Measurements from ENCODE around the gene CLEC17A. TPM values are rescaled to one million over a fixed set of nuclear protein-coding genes. Genes with fewer than 3 reads are reported as not detected.
"Not testable (repeated sequence)": the region's sequence is repeated elsewhere in the genome, so short reads cannot be mapped to it uniquely, and the experiment has no call there.

The CLEC17A gene
- polyA plus RNA-seq, 1 donor from 2014 or later = not detected

DNA sequence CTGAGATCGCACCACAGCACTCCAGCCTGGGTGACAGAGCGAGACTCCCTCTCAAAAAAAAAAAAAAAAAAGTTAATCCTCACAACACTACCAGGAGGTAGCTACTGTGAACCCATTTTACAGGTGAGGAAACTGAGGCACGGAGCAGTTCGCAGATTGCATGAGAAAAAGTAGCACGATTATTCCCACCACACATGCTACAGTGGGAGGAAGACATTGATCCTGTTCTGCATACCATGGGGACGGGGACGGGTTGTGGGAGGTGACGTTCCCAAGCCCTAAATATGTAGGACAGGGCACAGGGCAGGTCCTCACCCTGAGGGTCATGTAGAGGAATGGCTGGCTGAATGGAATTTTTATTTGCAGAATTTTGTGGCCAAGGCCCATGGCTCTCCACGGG, 23.7 kb downstream of the CLEC17A start:
- no peaks in the 10 kb centered on the region for H3K36me3 ChIP-seq (ENCODE audit: insufficient read depth, low read length)
- no peak overlapping the region for H3K4me2 ChIP-seq (ENCODE audit: low read length)
- H3K9me2 ChIP-seq (ENCODE audit: insufficient read depth, low read length) = no peaks in the 10 kb centered on the region
- no peaks in the 10 kb centered on the region for H3F3A ChIP-seq (ENCODE audit: insufficient read depth, low read length, poor library complexity, severe bottlenecking)
- H4K20me1 ChIP-seq (ENCODE audit: insufficient read depth) = no peaks in the 10 kb centered on the region
- H2AFZ ChIP-seq (ENCODE audit: low read depth, low read length) = no peak overlapping the region
- no peaks in the 10 kb centered on the region for H3K9me3 ChIP-seq (ENCODE audit: low read length)
- H3K79me2 ChIP-seq (replicated peaks; ENCODE audit: insufficient read depth, low read length) = no peaks in the 10 kb centered on the region
- H3K27me3 ChIP-seq (ENCODE audit: insufficient read depth, low read depth, low read length) = no peaks in the 10 kb centered on the region
- TF ChIP-seq POLR2AphosphoS5 (IDR thresholded peaks at IDR 0.05) = no peak
- no peak for TF ChIP-seq SMC3 (conservative IDR thresholded peaks at IDR 0.05; ENCODE audit: poor library complexity)
- TF ChIP-seq RAD21 (conservative IDR thresholded peaks at IDR 0.05) = no peak
- TF ChIP-seq TAF1 (IDR thresholded peaks at IDR 0.05; ENCODE audit: low read depth) = no peak
- no peak for TF ChIP-seq EZH2 (IDR thresholded peaks at IDR 0.05; ENCODE audit: borderline replicate concordance, insufficient read depth, low read length, poor library complexity, severe bottlenecking)
- no peak for TF ChIP-seq EP300 (conservative IDR thresholded peaks at IDR 0.05; ENCODE audit: poor library complexity, severe bottlenecking)
- TF ChIP-seq, protein P1, sequence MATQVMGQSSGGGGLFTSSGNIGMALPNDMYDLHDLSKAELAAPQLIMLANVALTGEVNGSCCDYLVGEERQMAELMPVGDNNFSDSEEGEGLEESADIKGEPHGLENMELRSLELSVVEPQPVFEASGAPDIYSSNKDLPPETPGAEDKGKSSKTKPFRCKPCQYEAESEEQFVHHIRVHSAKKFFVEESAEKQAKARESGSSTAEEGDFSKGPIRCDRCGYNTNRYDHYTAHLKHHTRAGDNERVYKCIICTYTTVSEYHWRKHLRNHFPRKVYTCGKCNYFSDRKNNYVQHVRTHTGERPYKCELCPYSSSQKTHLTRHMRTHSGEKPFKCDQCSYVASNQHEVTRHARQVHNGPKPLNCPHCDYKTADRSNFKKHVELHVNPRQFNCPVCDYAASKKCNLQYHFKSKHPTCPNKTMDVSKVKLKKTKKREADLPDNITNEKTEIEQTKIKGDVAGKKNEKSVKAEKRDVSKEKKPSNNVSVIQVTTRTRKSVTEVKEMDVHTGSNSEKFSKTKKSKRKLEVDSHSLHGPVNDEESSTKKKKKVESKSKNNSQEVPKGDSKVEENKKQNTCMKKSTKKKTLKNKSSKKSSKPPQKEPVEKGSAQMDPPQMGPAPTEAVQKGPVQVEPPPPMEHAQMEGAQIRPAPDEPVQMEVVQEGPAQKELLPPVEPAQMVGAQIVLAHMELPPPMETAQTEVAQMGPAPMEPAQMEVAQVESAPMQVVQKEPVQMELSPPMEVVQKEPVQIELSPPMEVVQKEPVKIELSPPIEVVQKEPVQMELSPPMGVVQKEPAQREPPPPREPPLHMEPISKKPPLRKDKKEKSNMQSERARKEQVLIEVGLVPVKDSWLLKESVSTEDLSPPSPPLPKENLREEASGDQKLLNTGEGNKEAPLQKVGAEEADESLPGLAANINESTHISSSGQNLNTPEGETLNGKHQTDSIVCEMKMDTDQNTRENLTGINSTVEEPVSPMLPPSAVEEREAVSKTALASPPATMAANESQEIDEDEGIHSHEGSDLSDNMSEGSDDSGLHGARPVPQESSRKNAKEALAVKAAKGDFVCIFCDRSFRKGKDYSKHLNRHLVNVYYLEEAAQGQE (IDR thresholded peaks at IDR 0.05; ENCODE audit: borderline replicate concordance) = no peak
- TF ChIP-seq, protein P2, sequence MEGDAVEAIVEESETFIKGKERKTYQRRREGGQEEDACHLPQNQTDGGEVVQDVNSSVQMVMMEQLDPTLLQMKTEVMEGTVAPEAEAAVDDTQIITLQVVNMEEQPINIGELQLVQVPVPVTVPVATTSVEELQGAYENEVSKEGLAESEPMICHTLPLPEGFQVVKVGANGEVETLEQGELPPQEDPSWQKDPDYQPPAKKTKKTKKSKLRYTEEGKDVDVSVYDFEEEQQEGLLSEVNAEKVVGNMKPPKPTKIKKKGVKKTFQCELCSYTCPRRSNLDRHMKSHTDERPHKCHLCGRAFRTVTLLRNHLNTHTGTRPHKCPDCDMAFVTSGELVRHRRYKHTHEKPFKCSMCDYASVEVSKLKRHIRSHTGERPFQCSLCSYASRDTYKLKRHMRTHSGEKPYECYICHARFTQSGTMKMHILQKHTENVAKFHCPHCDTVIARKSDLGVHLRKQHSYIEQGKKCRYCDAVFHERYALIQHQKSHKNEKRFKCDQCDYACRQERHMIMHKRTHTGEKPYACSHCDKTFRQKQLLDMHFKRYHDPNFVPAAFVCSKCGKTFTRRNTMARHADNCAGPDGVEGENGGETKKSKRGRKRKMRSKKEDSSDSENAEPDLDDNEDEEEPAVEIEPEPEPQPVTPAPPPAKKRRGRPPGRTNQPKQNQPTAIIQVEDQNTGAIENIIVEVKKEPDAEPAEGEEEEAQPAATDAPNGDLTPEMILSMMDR (IDR thresholded peaks at IDR 0.05; ENCODE audit: poor library complexity, severe bottlenecking) = no peak
- TF ChIP-seq MXI1 (conservative IDR thresholded peaks at IDR 0.05; ENCODE audit: poor library complexity, severe bottlenecking) = no peak
- H3K9ac ChIP-seq (ENCODE audit: low read length) = no peak overlapping the region
- H3K27ac ChIP-seq (ENCODE audit: low read length) = no peak overlapping the region
- no peak overlapping the region for H3K4me3 ChIP-seq (ENCODE audit: low read length)

GRCh38 chr19:14611051-14611450, 28.2 kb downstream of the CLEC17A start:
- no peaks in the 10 kb centered on the region for H3F3A ChIP-seq (ENCODE audit: insufficient read depth, low read length, poor library complexity, severe bottlenecking)
- no peak overlapping the region for H3K4me2 ChIP-seq (ENCODE audit: low read length)
- no peaks in the 10 kb centered on the region for H3K27me3 ChIP-seq (ENCODE audit: insufficient read depth, low read depth, low read length)
- H3K9me2 ChIP-seq (ENCODE audit: insufficient read depth, low read length) = no peaks in the 10 kb centered on the region
- no peaks in the 10 kb centered on the region for H3K9me3 ChIP-seq (ENCODE audit: low read length)
- TF ChIP-seq EP300 (conservative IDR thresholded peaks at IDR 0.05; ENCODE audit: poor library complexity, severe bottlenecking) = no peak
- TF ChIP-seq EZH2 (IDR thresholded peaks at IDR 0.05; ENCODE audit: borderline replicate concordance, insufficient read depth, low read length, poor library complexity, severe bottlenecking) = no peak
- TF ChIP-seq POLR2AphosphoS5 (IDR thresholded peaks at IDR 0.05) = no peak
- TF ChIP-seq, protein P1 (IDR thresholded peaks at IDR 0.05; ENCODE audit: borderline replicate concordance) = no peak
- no peak for TF ChIP-seq MXI1 (conservative IDR thresholded peaks at IDR 0.05; ENCODE audit: poor library complexity, severe bottlenecking)
- TF ChIP-seq, protein P2 (IDR thresholded peaks at IDR 0.05; ENCODE audit: poor library complexity, severe bottlenecking) = no peak
- TF ChIP-seq RAD21 (conservative IDR thresholded peaks at IDR 0.05) = no peak
- no peak for TF ChIP-seq SMC3 (conservative IDR thresholded peaks at IDR 0.05; ENCODE audit: poor library complexity)
- no peak for TF ChIP-seq TAF1 (IDR thresholded peaks at IDR 0.05; ENCODE audit: low read depth)
- no peak overlapping the region for H3K4me3 ChIP-seq (ENCODE audit: low read length)
- H3K36me3 ChIP-seq (ENCODE audit: insufficient read depth, low read length) = no peaks in the 10 kb centered on the region
- H3K27ac ChIP-seq (ENCODE audit: low read length) = no peak overlapping the region
- H4K20me1 ChIP-seq (ENCODE audit: insufficient read depth) = no peaks in the 10 kb centered on the region
- H2AFZ ChIP-seq (ENCODE audit: low read depth, low read length) = no peak overlapping the region
- no peaks in the 10 kb centered on the region for H3K79me2 ChIP-seq (replicated peaks; ENCODE audit: insufficient read depth, low read length)
- no peak overlapping the region for H3K9ac ChIP-seq (ENCODE audit: low read length)

DNA sequence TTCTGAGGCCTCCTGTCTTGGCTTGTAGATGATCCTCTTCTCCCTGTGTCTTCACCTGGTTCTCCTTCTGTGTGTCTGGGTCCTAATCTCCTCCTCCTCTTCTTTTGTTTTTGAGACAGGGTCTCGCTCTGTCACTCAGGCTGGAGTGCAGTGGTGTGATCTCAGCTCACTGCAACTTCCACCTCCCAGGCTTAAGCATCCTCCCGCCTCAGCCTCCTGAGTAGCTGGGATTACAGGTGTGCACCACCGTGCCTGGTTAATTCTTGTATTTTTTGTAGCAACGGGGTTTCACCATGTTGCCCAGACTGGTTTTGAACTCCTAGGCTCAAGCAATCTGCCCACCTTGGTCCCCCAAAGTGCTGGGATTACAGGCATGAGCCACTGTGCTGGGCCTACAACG, 29.4 kb downstream of the CLEC17A start:
- not testable (repeated sequence) for H3F3A ChIP-seq (ENCODE audit: insufficient read depth, low read length, poor library complexity, severe bottlenecking); H3K27ac ChIP-seq (ENCODE audit: low read length); H3K9ac ChIP-seq (ENCODE audit: low read length); H4K20me1 ChIP-seq (ENCODE audit: insufficient read depth); H3K4me3 ChIP-seq (ENCODE audit: low read length); H2AFZ ChIP-seq (ENCODE audit: low read depth, low read length); H3K79me2 ChIP-seq (replicated peaks; ENCODE audit: insufficient read depth, low read length); H3K36me3 ChIP-seq (ENCODE audit: insufficient read depth, low read length); H3K4me2 ChIP-seq (ENCODE audit: low read length); H3K9me2 ChIP-seq (ENCODE audit: insufficient read depth, low read length); H3K9me3 ChIP-seq (ENCODE audit: low read length); H3K27me3 ChIP-seq (ENCODE audit: insufficient read depth, low read depth, low read length)
